A549 (cell line): Measurements from ENCODE around the gene SLC34A1. TPM values are rescaled to one million over a fixed set of nuclear protein-coding genes. Genes with fewer than 3 reads are reported as not detected.
A peak's percentile ranks its signal among the peaks of the same experiment; 100 is the strongest.

ENCODE experiments used
- ATAC-seq, 2 experiments: fragments of 200-7000 bp in 1 of 2; fragments of >200 bp in 1 of 2; cut with Nextera tagmentation in 1 of 2; cut with Tn5 transposase in 1 of 2; 3 replicates each; pipeline versions ENCODE4 v1.8.0 to v1.9.1; 2018 to 2020; ENCODE audit warnings: mild to moderate bottlenecking in 1 of 2, moderate library complexity in 1 of 2
- CTCF ChIA-PET: fragments of 300-600 bp; sonication (Branson Sonifier 250); formaldehyde crosslinking; extraction: SDS; loops from one replicate; lab custom pipeline; 2021; ENCODE audit warnings: antibody characterized with exemption, inconsistent platforms; lab: Yijun Ruan, JAX
- POLR2A ChIA-PET: fragments of 350-600 bp; formaldehyde crosslinking; extraction: SDS; loops from one replicate; lab custom pipeline; 2021; ENCODE audit warnings: antibody characterized with exemption, inconsistent platforms; lab: Yijun Ruan, JAX
- DNase-seq, 2 experiments: peaks; one replicate each; pipeline versions ENCODE4 v3.0.0 to v3.0.0-alpha.2; 2011 to 2016; ENCODE audit warnings: low read depth in 1 of 2, low spot score in 1 of 2
- FAIRE-seq: peaks from 2 replicates; lab custom pipeline; 2011; peaks lifted over from hg19 to GRCh38; lab: Jason Lieb, UNC
- H3K27ac ChIP-seq, 2 experiments: fragments of >200 bp; sonication (Bioruptor Twin); formaldehyde crosslinking; 3 replicates each; pipeline ENCODE4 v1.5.1; 2016 to 2017
- H3K4me1 ChIP-seq: fragments of >200 bp; sonication (Bioruptor Twin); formaldehyde crosslinking; 3 replicates; pipeline ENCODE4 v1.6.1; 2016
- H3K4me2 ChIP-seq: fragments of >200 bp; sonication (Bioruptor Twin); formaldehyde crosslinking; 3 replicates; pipeline ENCODE4 v1.6.1; 2016
- H3K4me3 ChIP-seq: fragments of >200 bp; sonication (Bioruptor Twin); formaldehyde crosslinking; 3 replicates; pipeline ENCODE4 v1.5.1; 2016
- H3K9me3 ChIP-seq: fragments of >200 bp; sonication (Bioruptor Twin); formaldehyde crosslinking; 3 replicates; pipeline ENCODE4 v1.6.1; 2016
- BHLHE40 ChIP-seq: IDR thresholded peaks from 2 replicates; pipeline ENCODE4 v1.6.1; 2012; ENCODE audit warnings: low read depth, low read length, inconsistent platforms
- CBX8 ChIP-seq: fragments of 200-600 bp; sonication (generic); IDR thresholded peaks from 2 replicates; pipeline ENCODE4 v1.6.1; 2016
- CEBPB ChIP-seq, 2 experiments: fragments of >200 bp in 1 of 2; sonication (Bioruptor Twin) in 1 of 2; formaldehyde crosslinking in 1 of 2; IDR thresholded peaks; 2 replicates each; pipeline ENCODE4 v1.6.1; 2012 to 2016
- CHD4 ChIP-seq: fragments of 200-600 bp; sonication (generic); IDR thresholded peaks from 2 replicates; pipeline ENCODE4 v1.6.1; 2016; ENCODE audit warnings: antibody characterized with exemption, mild to moderate bottlenecking, borderline replicate concordance
- EP300 ChIP-seq, 2 experiments: fragments of >200 bp; sonication (Bioruptor Twin); formaldehyde crosslinking; IDR thresholded peaks; 2 replicates in 1 of 2; 3 replicates in 1 of 2; pipeline ENCODE4 v1.6.1; 2016 to 2017
- ESRRA ChIP-seq: fragments of 150-350 bp; IDR thresholded peaks from 2 replicates; pipeline ENCODE4 v1.6.1; 2014; ENCODE audit warnings: mild to moderate bottlenecking, low read length, borderline replicate concordance
- FOSB ChIP-seq: fragments of 250-450 bp; sonication (Bioruptor Pico); IDR thresholded peaks from 2 replicates; pipeline ENCODE4 v1.5.0; 2020; ENCODE audit warnings: mild to moderate bottlenecking, moderate library complexity
- FOSL2 ChIP-seq, 2 experiments: fragments of 450-650 bp in 1 of 2; fragments of >200 bp in 1 of 2; sonication (Bioruptor Twin) in 1 of 2; formaldehyde crosslinking; IDR thresholded peaks; 2 replicates each; pipeline versions ENCODE4 v1.5.0 to v1.6.1; 2016 to 2020; ENCODE audit warnings: mild to moderate bottlenecking in 1 of 2, moderate library complexity in 1 of 2
- HDAC2 ChIP-seq: fragments of 200-600 bp; sonication (generic); IDR thresholded peaks from 2 replicates; pipeline ENCODE4 v1.6.1; 2016
- HEYL ChIP-seq: fragments of 250-450 bp; sonication (Bioruptor Pico); IDR thresholded peaks from 2 replicates; pipeline ENCODE4 v1.8.0; 2021; ENCODE audit warnings: mild to moderate bottlenecking, moderate library complexity
- HOXA7 ChIP-seq: fragments of 250-450 bp; sonication (Bioruptor Pico); IDR thresholded peaks from 2 replicates; pipeline ENCODE4 v1.5.0; 2020; ENCODE audit warnings: mild to moderate bottlenecking, moderate library complexity
- HOXB13 ChIP-seq: fragments of 250-450 bp; sonication (Bioruptor Pico); IDR thresholded peaks from 2 replicates; pipeline ENCODE4 v1.5.0; 2020; ENCODE audit warnings: low read depth, mild to moderate bottlenecking, moderate library complexity
- JUN ChIP-seq, 2 experiments: fragments of >200 bp; sonication (Bioruptor Twin); formaldehyde crosslinking; IDR thresholded peaks; 2 replicates in 1 of 2; 3 replicates in 1 of 2; pipeline ENCODE4 v1.6.1; 2016 to 2017
- MAFK ChIP-seq: fragments of 450-650 bp; IDR thresholded peaks from 2 replicates; pipeline ENCODE4 v1.6.1; 2014; ENCODE audit not compliant: partially characterized antibody
- MYC ChIP-seq: IDR thresholded peaks from 2 replicates; pipeline ENCODE4 v1.6.1; 2012; ENCODE audit warnings: mild to moderate bottlenecking, inconsistent platforms, low read length, improper control_type of control experiment, borderline replicate concordance
- PHF8 ChIP-seq: fragments of 200-600 bp; sonication (generic); IDR thresholded peaks from 2 replicates; pipeline ENCODE4 v1.6.1; 2016; ENCODE audit warnings: low read depth, mild to moderate bottlenecking, antibody characterized with exemption, moderate library complexity, borderline replicate concordance
- POLR2AphosphoS2 ChIP-seq: conservative IDR thresholded peaks from 2 replicates; pipeline ENCODE4 v1.6.1; 2012; ENCODE audit warnings: low read length, improper control_type of control experiment, inconsistent platforms
- RARB ChIP-seq: fragments of 250-450 bp; sonication (Bioruptor Pico); IDR thresholded peaks from 2 replicates; pipeline ENCODE4 v1.8.0; 2021; ENCODE audit warnings: mild to moderate bottlenecking, moderate library complexity
- RNF2 ChIP-seq: fragments of 200-600 bp; sonication (generic); IDR thresholded peaks from 2 replicates; pipeline ENCODE4 v1.6.1; 2016; ENCODE audit warnings: low read depth, mild to moderate bottlenecking, antibody characterized with exemption, moderate library complexity, borderline replicate concordance
- SMC3 ChIP-seq: fragments of >200 bp; sonication (Bioruptor Twin); formaldehyde crosslinking; IDR thresholded peaks from 3 replicates; pipeline ENCODE4 v1.6.1; 2018; ENCODE audit warnings: inconsistent platforms
- ZC3H11A ChIP-seq: fragments of 450-650 bp; IDR thresholded peaks from 2 replicates; pipeline ENCODE4 v1.6.1; 2014; ENCODE audit warnings: antibody characterized with exemption, mild to moderate bottlenecking
- WGBS: methylation state at CpG from one replicate; pipeline ENCODE4 v1.1.6; 2017; ENCODE audit errors: missing lambda C conversion rate; 5-methylcytosine and 5-hydroxymethylcytosine counted together
- polyA plus RNA-seq, 4 experiments: library from polyadenylated mRNA; depleted of rRNA in 3 of 4; stranded (reverse); fragments of >200 nt; fragmentation: RNase III in 1 of 4; extraction: RNeasy Plus Mini Kit Qiagen cat#74134 plus additional on column Dnase treatment in 1 of 4; gene quantifications; 2 replicates in 3 of 4; 3 replicates in 1 of 4; pipeline ENCODE4 v1.2.3, GENCODE V29; 2011 to 2017
- TF ChIP-seq, protein P1 (sequence below): fragments of 450-650 bp; IDR thresholded peaks from 2 replicates; pipeline ENCODE4 v1.6.1; 2014; ENCODE audit warnings: antibody characterized with exemption
- TF ChIP-seq, protein P2 (sequence below): fragments of >200 bp; sonication (Bioruptor Twin); formaldehyde crosslinking; IDR thresholded peaks from 3 replicates; pipeline ENCODE4 v1.6.1; 2016
- TF ChIP-seq, protein P3 (sequence below): IDR thresholded peaks from 2 replicates; pipeline ENCODE4 v1.6.1; 2012; ENCODE audit warnings: low read depth, borderline replicate concordance
- TF ChIP-seq, protein P4 (sequence below): fragments of 250-450 bp; sonication (Bioruptor Pico); IDR thresholded peaks from 2 replicates; pipeline ENCODE4 v1.5.0; 2020; ENCODE audit warnings: low read depth, mild to moderate bottlenecking, moderate library complexity
- TF ChIP-seq, protein P5 (sequence below): fragments of >200 bp; sonication (Bioruptor Twin); formaldehyde crosslinking; IDR thresholded peaks from 2 replicates; pipeline ENCODE4 v1.6.1; 2016

Gene SLC34A1
- polyA plus RNA-seq, 2 of the 4 experiments (the other 2 are of a cell fraction): 0.03 TPM; not detected in 1

DNA sequence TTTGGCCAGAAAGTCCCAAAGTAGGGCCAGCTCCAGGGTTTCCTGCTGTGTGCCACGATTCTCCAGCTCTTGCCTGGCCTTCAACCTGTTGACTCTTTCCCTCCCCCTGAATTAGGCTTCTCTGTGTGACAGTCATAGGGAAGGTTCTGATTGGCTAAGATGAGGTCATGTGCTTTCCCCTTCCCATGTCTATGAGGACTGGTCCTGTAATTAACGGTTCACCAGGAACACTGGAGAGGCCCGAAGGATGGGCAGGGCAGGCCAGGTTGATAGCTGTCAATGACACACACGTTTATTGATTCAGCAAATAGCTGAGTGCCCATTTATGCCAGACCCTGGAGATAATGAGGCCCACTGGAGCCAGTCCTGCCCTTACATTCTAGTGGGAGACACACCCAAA, 53.4 kb downstream of the SLC34A1 start:
- Histone ChIP-seq H3K9me3 (no peaks in the 10 kb centered on the region), H3K27ac (no peak overlapping the region), H3K4me1 (no peaks in the 10 kb centered on the region), H3K4me3 (no peak overlapping the region), H3K4me2 (no peak overlapping the region)
- ChIA-PET CTCF (interaction anchor here (0.8 to 25.5 kb wide), 5 partner anchors 10 to 48 kb away, joined by 3 to 871 read pairs (median 142); partner anchors contain the start of genes F12, GRK6, PFN3 and PRR7), POLR2A (interaction anchor here (1.7 to 3.7 kb wide), 2 partner anchors 10 to 11 kb away, joined by 12 to 13 read pairs; partner anchors contain the start of genes GRK6 and PRR7)
- DNase-seq: no peak
- TF ChIP-seq, protein P1, sequence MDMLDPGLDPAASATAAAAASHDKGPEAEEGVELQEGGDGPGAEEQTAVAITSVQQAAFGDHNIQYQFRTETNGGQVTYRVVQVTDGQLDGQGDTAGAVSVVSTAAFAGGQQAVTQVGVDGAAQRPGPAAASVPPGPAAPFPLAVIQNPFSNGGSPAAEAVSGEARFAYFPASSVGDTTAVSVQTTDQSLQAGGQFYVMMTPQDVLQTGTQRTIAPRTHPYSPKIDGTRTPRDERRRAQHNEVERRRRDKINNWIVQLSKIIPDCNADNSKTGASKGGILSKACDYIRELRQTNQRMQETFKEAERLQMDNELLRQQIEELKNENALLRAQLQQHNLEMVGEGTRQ: peak; percentile 22; the same call in 1 of the 2 replicates
- TF ChIP-seq CHD4 (no peak), FOSB (CRISPR knock-in tag) (no peak), FOSL2 (IDR thresholded peaks at IDR 0.05) (no peak), FOSL2 (CRISPR knock-in tag; IDR thresholded peaks at IDR 0.05) (no peak)
- no peak for FAIRE-seq
- WGBS: 71% methylated on average over 4 of the region's 4 CpGs
- 0 out of 6 replicates have a peak, but pooled peaks of 1 of the 2 experiments have one; percentile 2 for ATAC-seq

DNA sequence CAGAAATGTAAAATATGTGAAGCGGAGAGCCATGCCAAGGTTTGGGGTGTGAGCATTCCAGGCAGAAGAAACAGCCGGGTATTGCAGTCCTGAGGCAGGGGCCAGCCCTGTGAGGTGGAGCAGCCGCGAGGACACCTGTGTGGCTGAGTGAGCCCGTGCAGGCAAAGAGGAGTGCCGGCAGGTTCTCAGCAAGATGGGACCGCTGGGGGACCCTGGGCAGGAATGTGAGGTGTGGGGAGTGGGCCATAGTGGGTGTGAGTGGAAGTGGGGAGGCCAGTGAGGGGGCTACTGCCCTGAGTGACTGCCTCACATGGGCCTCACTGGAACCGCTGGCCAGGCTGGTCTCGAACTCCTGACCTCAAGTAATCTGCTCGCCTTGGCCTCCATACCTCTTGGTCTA, 54.2 kb downstream of the SLC34A1 start:
- no peak for DNase-seq
- POLR2A ChIA-PET: interaction anchor here (0.7 to 3.7 kb wide), 4 partner anchors 9 to 17 kb away, joined by 3 to 12 read pairs (median 4); partner anchors contain the start of genes GRK6 and PRR7
- CTCF ChIA-PET: interaction anchor here (12.7 to 25.5 kb wide), 3 partner anchors 15 to 49 kb away, joined by 142 to 871 read pairs (median 359); partner anchors contain the start of genes F12, GRK6, PFN3 and SLC34A1
- H3K27ac ChIP-seq: no peak overlapping the region
- H3K4me2 ChIP-seq: no peak overlapping the region
- no peak for ATAC-seq
- H3K9me3 ChIP-seq: no peaks in the 10 kb centered on the region
- no peak for TF ChIP-seq RARB (CRISPR knock-in tag)
- TF ChIP-seq CEBPB (IDR thresholded peaks at IDR 0.05): no peak
- TF ChIP-seq POLR2AphosphoS2: no peak
- no peak for TF ChIP-seq HOXA7 (CRISPR knock-in tag)
- TF ChIP-seq EP300 (IDR thresholded peaks at IDR 0.05): no peak
- no peak for TF ChIP-seq HDAC2
- no peak for TF ChIP-seq BHLHE40
- TF ChIP-seq MAFK: no peak
- TF ChIP-seq ZC3H11A: no peak
- no peak for TF ChIP-seq ESRRA
- no peak for TF ChIP-seq PHF8
- TF ChIP-seq MYC: no peak
- TF ChIP-seq, protein P2, sequence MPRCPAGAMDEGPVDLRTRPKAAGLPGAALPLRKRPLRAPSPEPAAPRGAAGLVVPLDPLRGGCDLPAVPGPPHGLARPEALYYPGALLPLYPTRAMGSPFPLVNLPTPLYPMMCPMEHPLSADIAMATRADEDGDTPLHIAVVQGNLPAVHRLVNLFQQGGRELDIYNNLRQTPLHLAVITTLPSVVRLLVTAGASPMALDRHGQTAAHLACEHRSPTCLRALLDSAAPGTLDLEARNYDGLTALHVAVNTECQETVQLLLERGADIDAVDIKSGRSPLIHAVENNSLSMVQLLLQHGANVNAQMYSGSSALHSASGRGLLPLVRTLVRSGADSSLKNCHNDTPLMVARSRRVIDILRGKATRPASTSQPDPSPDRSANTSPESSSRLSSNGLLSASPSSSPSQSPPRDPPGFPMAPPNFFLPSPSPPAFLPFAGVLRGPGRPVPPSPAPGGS: no peak
- TF ChIP-seq, all 56 proteins: peak for 0
- no peaks in the 10 kb centered on the region for H3K4me1 ChIP-seq
- 90% methylated on average over 10 of the region's 10 CpGs for WGBS
- FAIRE-seq: no peak
- no peak overlapping the region for H3K4me3 ChIP-seq

DNA sequence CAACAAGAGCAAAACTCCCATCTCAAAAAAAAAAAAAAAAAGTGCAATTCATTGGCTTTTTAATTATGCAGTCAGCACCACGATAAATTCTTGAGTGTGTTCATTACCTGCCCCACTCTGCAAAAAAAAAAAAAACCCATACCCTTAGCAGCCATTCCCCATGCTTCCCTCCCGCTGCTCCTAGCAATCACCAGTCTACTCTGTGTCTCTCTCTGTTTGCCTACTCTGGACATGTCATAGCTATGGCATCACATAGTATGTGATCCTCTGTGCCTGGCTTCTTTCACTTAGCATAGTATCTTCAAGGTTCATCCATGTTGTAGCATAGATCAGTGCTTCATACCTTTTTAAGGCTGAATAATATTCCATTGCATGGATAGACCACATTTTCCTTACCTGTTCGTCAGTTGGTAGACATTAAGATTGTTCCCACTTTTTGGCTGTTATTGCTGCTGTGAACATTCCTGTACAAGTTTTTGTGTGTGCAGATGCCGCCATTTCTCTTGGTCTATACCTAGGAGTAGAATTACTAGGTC, 55.4 kb downstream of the SLC34A1 start:
- WGBS: 85% methylated on average over 4 of the region's 4 CpGs
- Histone ChIP-seq H3K4me2 (no peak overlapping the region), H3K27ac (no peak overlapping the region), H3K4me3 (no peak overlapping the region), H3K4me1 (no peaks in the 10 kb centered on the region), H3K9me3 (no peaks in the 10 kb centered on the region)
- POLR2A ChIA-PET: interaction anchor here (3.7 kb wide), 1 partner anchor 8 kb away, joined by 12 read pairs; the partner anchor contains the start of gene PRR7
- CTCF ChIA-PET: interaction anchor here (0.7 to 25.5 kb wide), 7 partner anchors 14 to 1007 kb away, joined by 3 to 871 read pairs (median 7); partner anchors contain the start of genes F12, GRK6, PFN3 and SLC34A1
- no peak for DNase-seq
- no peak for FAIRE-seq
- ATAC-seq: no peak
- TF ChIP-seq SMC3: no peak
- TF ChIP-seq HOXB13: no peak
- no peak for TF ChIP-seq CBX8
- TF ChIP-seq, protein P3, sequence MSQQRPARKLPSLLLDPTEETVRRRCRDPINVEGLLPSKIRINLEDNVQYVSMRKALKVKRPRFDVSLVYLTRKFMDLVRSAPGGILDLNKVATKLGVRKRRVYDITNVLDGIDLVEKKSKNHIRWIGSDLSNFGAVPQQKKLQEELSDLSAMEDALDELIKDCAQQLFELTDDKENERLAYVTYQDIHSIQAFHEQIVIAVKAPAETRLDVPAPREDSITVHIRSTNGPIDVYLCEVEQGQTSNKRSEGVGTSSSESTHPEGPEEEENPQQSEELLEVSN: no peak
- TF ChIP-seq RNF2: no peak
- no peak for TF ChIP-seq HEYL (CRISPR knock-in tag)
- no peak for TF ChIP-seq JUN (IDR thresholded peaks at IDR 0.05)
- TF ChIP-seq, protein P4, sequence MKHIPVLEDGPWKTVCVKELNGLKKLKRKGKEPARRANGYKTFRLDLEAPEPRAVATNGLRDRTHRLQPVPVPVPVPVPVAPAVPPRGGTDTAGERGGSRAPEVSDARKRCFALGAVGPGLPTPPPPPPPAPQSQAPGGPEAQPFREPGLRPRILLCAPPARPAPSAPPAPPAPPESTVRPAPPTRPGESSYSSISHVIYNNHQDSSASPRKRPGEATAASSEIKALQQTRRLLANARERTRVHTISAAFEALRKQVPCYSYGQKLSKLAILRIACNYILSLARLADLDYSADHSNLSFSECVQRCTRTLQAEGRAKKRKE (CRISPR knock-in tag): no peak
- TF ChIP-seq, protein P5, sequence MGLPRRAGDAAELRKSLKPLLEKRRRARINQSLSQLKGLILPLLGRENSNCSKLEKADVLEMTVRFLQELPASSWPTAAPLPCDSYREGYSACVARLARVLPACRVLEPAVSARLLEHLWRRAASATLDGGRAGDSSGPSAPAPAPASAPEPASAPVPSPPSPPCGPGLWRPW: no peak
- TF ChIP-seq BHLHE40: no peak
- TF ChIP-seq, protein P1: no peak
- TF ChIP-seq PHF8: no peak
